CD4-positive, alpha-beta T cell (primary cell): ENCODE measurements around the gene TATDN2. TPM values are rescaled to one million over a fixed set of nuclear protein-coding genes. Genes with fewer than 3 reads are reported as not detected.

Source experiments
- ATAC-seq: fragments of 200-7000 bp; cut with Tn5 transposase; one replicate; pipeline ENCODE4 v1.10.0; 2022; ENCODE audit warnings: mild to moderate bottlenecking; ENCODE audit not compliant: poor library complexity
- CTCF ChIA-PET: fragments of 350-600 bp; sonication (Branson Sonifier 250); formaldehyde crosslinking; loops from one replicate; lab custom pipeline; 2021; ENCODE audit warnings: antibody characterized with exemption, inconsistent platforms; lab: Charles Lee
- POLR2A ChIA-PET: fragments of 350-600 bp; sonication (Branson Sonifier 250); formaldehyde crosslinking; loops from one replicate; lab custom pipeline; 2021; ENCODE audit warnings: antibody characterized with exemption, inconsistent platforms; lab: Charles Lee
- DNase-seq, 14 experiments: peaks; one replicate each; pipeline ENCODE4 v3.0.0-alpha.2; 2013 to 2020; ENCODE audit warnings: mixed read lengths in 2 of 14
- H3K27ac ChIP-seq, 2 donors: one replicate each; pipeline versions ENCODE4 v1.5.1 to v1.7.0; 2013; ENCODE audit warnings: low read length in 2 of 2, low read depth in 1 of 2, mild to moderate bottlenecking in 1 of 2
- H3K27me3 ChIP-seq, 2 experiments: 1 replicate in 1 of 2; 2 replicates in 1 of 2; pipeline versions ENCODE4 v1.6.1 to v1.7.0; 2013; ENCODE audit warnings: low read length in 2 of 2, control low read depth in 1 of 2, mild to moderate bottlenecking in 1 of 2, moderate library complexity in 1 of 2; ENCODE audit not compliant: insufficient read depth in 2 of 2, control insufficient read depth in 1 of 2
- H3K36me3 ChIP-seq: one replicate; pipeline ENCODE4 v1.6.1; 2013; ENCODE audit warnings: low read length, control low read depth; ENCODE audit not compliant: insufficient read depth
- H3K4me1 ChIP-seq: one replicate; pipeline ENCODE4 v1.6.1; 2013; ENCODE audit warnings: low read length, control low read depth; ENCODE audit not compliant: insufficient read depth
- H3K4me3 ChIP-seq: one replicate; pipeline ENCODE4 v1.5.1; 2013; ENCODE audit warnings: mild to moderate bottlenecking, low read length, moderate library complexity
- H3K9me3 ChIP-seq, 2 experiments: 1 replicate in 1 of 2; 2 replicates in 1 of 2; pipeline versions ENCODE4 v1.6.1 to v1.7.0; 2013; ENCODE audit warnings: low read length in 2 of 2, mild to moderate bottlenecking in 2 of 2, control low read depth in 1 of 2, moderate library complexity in 1 of 2; ENCODE audit not compliant: control insufficient read depth in 1 of 2, insufficient read depth in 1 of 2
- H3K27ac Mint-ChIP-seq: one replicate; pipeline ENCODE4 v1.8.0; 2020; ENCODE audit warnings: mixed read lengths
- H3K27me3 Mint-ChIP-seq: one replicate; pipeline ENCODE4 v1.8.0; 2021; ENCODE audit warnings: mixed read lengths
- H3K36me3 Mint-ChIP-seq: one replicate; pipeline ENCODE4 v1.8.0; 2021; ENCODE audit warnings: low read depth, mixed read lengths
- H3K4me1 Mint-ChIP-seq: one replicate; pipeline ENCODE4 v1.8.0; 2021; ENCODE audit warnings: low read depth, mixed read lengths
- H3K4me3 Mint-ChIP-seq: one replicate; pipeline ENCODE4 v1.8.0; 2020; ENCODE audit warnings: mild to moderate bottlenecking, mixed read lengths
- H3K9me3 Mint-ChIP-seq: one replicate; pipeline ENCODE4 v1.8.0; 2020; ENCODE audit warnings: mixed read lengths
- CTCF ChIP-seq: fragments of 200-600 bp; IDR thresholded peaks from one replicate; pipeline ENCODE4 v1.8.0; 2022; ENCODE audit warnings: antibody characterized with exemption, mild to moderate bottlenecking
- intact Hi-C, 2 experiments: fragments of 100-400 bp; cut with DNase I in 1 of 2; cut with micrococcal nuclease in 1 of 2; formaldehyde crosslinking; loops; one replicate each; pipeline versions ENCODE4 v1.15.1 to v1.9.0; 2023 to 2025; cut with DNase I, micrococcal nuclease
- total RNA-seq, 174 experiments: library from RNA in 2 of 174; stranded (reverse) in 2 of 174; gene quantifications; one replicate each; pipeline ENCODE4 v1.2.3 and lab custom pipeline; 2021 to 2026

The TATDN2 gene
- total RNA-seq, 2 experiments from 2014 or later = 48.7 to 50.2 TPM

GRCh38 chr3:10204921-10205320 is 43.3 kb upstream of the TATDN2 start:
- no peak for TF ChIP-seq CTCF
- DNase-seq = no peak
- peaks cover 25% of the 10 kb centered on the region for H3K36me3 Mint-ChIP-seq
- intact Hi-C loops = loop anchor here in 1 of 2 experiments (5.0 kb wide), 1 partner anchor 38 kb away; no protein-coding TSS in a partner anchor
- no peaks in the 10 kb centered on the region for H3K27me3 Mint-ChIP-seq
- ATAC-seq = no peak
- Histone ChIP-seq H3K27me3 (no peaks in the 10 kb centered on the region), H3K9me3 (no peaks in the 10 kb centered on the region), H3K27ac (no peak overlapping the region), H3K4me1 (peaks cover 24% of the 10 kb centered on the region), H3K4me3 (no peak overlapping the region), H3K36me3 (peaks cover 14% of the 10 kb centered on the region)
- no peak overlapping the region for H3K4me3 Mint-ChIP-seq
- peaks cover 25% of the 10 kb centered on the region for H3K4me1 Mint-ChIP-seq
- ChIA-PET POLR2A (interaction anchor here (1.5 to 1.8 kb wide), 2 partner anchors 11 to 13 kb away, joined by 7 read pairs; no protein-coding TSS in a partner anchor), CTCF (interaction anchor here (1.2 kb wide), 1 partner anchor 18 kb away, joined by 3 read pairs; no protein-coding TSS in a partner anchor)
- no peaks in the 10 kb centered on the region for H3K9me3 Mint-ChIP-seq
- no peak overlapping the region for H3K27ac Mint-ChIP-seq

GRCh38 chr3:10205451-10206165 is 42.7 kb upstream of the TATDN2 start:
- ATAC-seq (no peak), DNase-seq (peak in 2 of 14 experiments; percentile 40 to 53)
- CTCF ChIA-PET = interaction anchor here (0.9 to 1.2 kb wide), 2 partner anchors 19 to 66 kb away, joined by 3 read pairs; no protein-coding TSS in a partner anchor
- H3K4me1 Mint-ChIP-seq = peaks cover 22% of the 10 kb centered on the region
- H3K4me3 ChIP-seq = no peak overlapping the region
- H3K27ac ChIP-seq = no peak overlapping the region
- H3K27me3 ChIP-seq = no peaks in the 10 kb centered on the region
- H3K36me3 Mint-ChIP-seq = peaks cover 23% of the 10 kb centered on the region
- H3K4me3 Mint-ChIP-seq = no peak overlapping the region
- peaks cover 17% of the 10 kb centered on the region for H3K4me1 ChIP-seq
- no peaks in the 10 kb centered on the region for H3K9me3 ChIP-seq
- no peaks in the 10 kb centered on the region for H3K27me3 Mint-ChIP-seq
- no peak for TF ChIP-seq CTCF
- H3K36me3 ChIP-seq = peaks cover 14% of the 10 kb centered on the region
- H3K27ac Mint-ChIP-seq = no peak overlapping the region
- H3K9me3 Mint-ChIP-seq = no peaks in the 10 kb centered on the region
- POLR2A ChIA-PET = interaction anchor here (0.9 to 1.5 kb wide), 2 partner anchors 11 to 43 kb away, joined by 3 to 5 read pairs; no protein-coding TSS in a partner anchor
- intact Hi-C loops = no loop called here

- Mint-ChIP-seq H3K36me3 (peaks cover 19% of the 10 kb centered on the region), H3K4me3 (no peak overlapping the region), H3K27me3 (no peaks in the 10 kb centered on the region), H3K9me3 (no peaks in the 10 kb centered on the region), H3K4me1 (peaks cover 17% of the 10 kb centered on the region), H3K27ac (no peak overlapping the region)
- no peak overlapping the region for H3K27ac ChIP-seq
- ChIA-PET POLR2A (interaction anchor here (0.8 to 1.5 kb wide), 3 partner anchors 12 to 79 kb away, joined by 3 to 5 read pairs (median 4); no protein-coding TSS in a partner anchor), CTCF (interaction anchor here (0.9 kb wide), 1 partner anchor 67 kb away, joined by 3 read pairs; no protein-coding TSS in a partner anchor)
- H3K4me1 ChIP-seq = peaks cover 16% of the 10 kb centered on the region
- intact Hi-C loops = no loop called here
- no peaks in the 10 kb centered on the region for H3K9me3 ChIP-seq
- no peak for TF ChIP-seq CTCF
- H3K36me3 ChIP-seq = peaks cover 11% of the 10 kb centered on the region
- H3K4me3 ChIP-seq = no peak overlapping the region
- no peaks in the 10 kb centered on the region for H3K27me3 ChIP-seq
- DNase-seq (no peak), ATAC-seq (no peak)
Measured at GRCh38 chr3:10206166-10206511, 42.1 kb upstream of the TATDN2 start.
